Stimulated activated CD4-positive, alpha-beta T cell treated with anti-CD3 and anti-CD28 coated beads, Interleukin-2, amount 100 ng/mL, for 24 hours (primary cell): ENCODE measurements around the gene ACBD4.

Experiments
- DNase-seq, 2 donors: peaks; one replicate each; pipeline ENCODE4 v3.0.0-alpha.2; 2020

Gene ACBD4

GRCh38 chr17:45104907-45105624 is 30.4 kb upstream of the ACBD4 start:
- no peak for DNase-seq

GRCh38 chr17:45106096-45106495 is 29.4 kb upstream of the ACBD4 start:
- DNase-seq = no peak

GRCh38 chr17:45106582-45106981 is 28.9 kb upstream of the ACBD4 start:
- no peak for DNase-seq

GRCh38 chr17:45107293-45108010 is 28.0 kb upstream of the ACBD4 start:
- DNase-seq = no peak

- no peak for DNase-seq
Measured at GRCh38 chr17:45108051-45108450, 27.4 kb upstream of the ACBD4 start.

GRCh38 chr17:45108595-45109521 is 26.6 kb upstream of the ACBD4 start:
- no peak for DNase-seq

- DNase-seq = no peak
Measured at GRCh38 chr17:45110676-45111611, 24.5 kb upstream of the ACBD4 start.

GRCh38 chr17:45111850-45112249 is 23.6 kb upstream of the ACBD4 start:
- no peak for DNase-seq

GRCh38 chr17:45112559-45113423 is 22.7 kb upstream of the ACBD4 start:
- no peak for DNase-seq

- DNase-seq = no peak
Measured at GRCh38 chr17:45113424-45113754, 22.1 kb upstream of the ACBD4 start.

GRCh38 chr17:45114117-45114932 is 21.2 kb upstream of the ACBD4 start:
- no peak for DNase-seq

GRCh38 chr17:45115015-45115625 is 20.4 kb upstream of the ACBD4 start:
- DNase-seq = no peak

GRCh38 chr17:45115871-45116270 is 19.6 kb upstream of the ACBD4 start:
- no peak for DNase-seq

- no peak for DNase-seq
Measured at GRCh38 chr17:45116434-45117016, 19.0 kb upstream of the ACBD4 start.

- no peak for DNase-seq
Measured at GRCh38 chr17:45117334-45117733, 18.2 kb upstream of the ACBD4 start.

- no peak for DNase-seq
Measured at GRCh38 chr17:45117848-45118646, 17.4 kb upstream of the ACBD4 start.

- DNase-seq = no peak
Measured at GRCh38 chr17:45118691-45119090, 16.8 kb upstream of the ACBD4 start.

- no peak for DNase-seq
Measured at GRCh38 chr17:45119964-45120363, 15.5 kb upstream of the ACBD4 start.

- DNase-seq = no peak
Measured at GRCh38 chr17:45120558-45120957, 14.9 kb upstream of the ACBD4 start.
